Activated CD8-positive, alpha-beta memory T cell treated with anti-CD3 and anti-CD28 coated beads for 24 hours (primary cell): ENCODE measurements around the gene CDC6.

Experiments used
- DNase-seq: peaks from one replicate; pipeline ENCODE4 v3.0.0-alpha.2; 2020

The CDC6 gene

GRCh38 chr17:40287494-40288369, at the start of gene CDC6:
TSS of gene CDC6 (plus strand) at chr17:40287879. CDS start at chr17:40289421, 1,542 bp downstream.
- peak; percentile 97 for DNase-seq

DNA sequence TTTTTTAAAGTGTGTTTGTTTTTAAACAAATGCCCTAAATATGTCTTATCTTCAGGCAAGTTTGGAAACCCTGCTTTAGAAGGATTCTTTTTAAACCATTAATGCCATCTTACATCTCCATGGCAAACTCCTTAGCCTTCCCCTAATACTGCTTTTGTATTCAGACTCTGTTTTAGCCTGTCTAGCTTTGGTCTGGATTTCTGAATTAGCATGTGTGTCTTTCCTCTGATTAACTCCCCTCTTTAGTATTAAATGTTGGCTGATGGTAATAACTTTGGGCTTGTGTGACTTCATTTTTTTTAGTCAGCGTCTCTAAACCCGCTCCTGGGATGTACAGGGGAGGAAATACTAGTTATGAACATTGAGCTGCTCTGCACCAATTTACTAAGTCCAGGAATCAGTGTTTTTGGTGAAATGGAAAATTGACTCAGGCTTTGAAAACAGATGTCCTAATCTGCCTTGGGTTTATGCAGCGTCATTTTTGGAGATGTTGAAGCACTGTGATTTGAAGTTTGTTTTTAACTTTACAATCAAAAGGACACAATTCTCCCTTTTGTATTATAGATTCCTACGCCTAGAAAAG, 46.3 kb upstream of the CDC6 start:
- no peak for DNase-seq

- no peak for DNase-seq
Observed at GRCh38 chr17:40242774-40243173, 44.9 kb upstream of the CDC6 start.

DNA sequence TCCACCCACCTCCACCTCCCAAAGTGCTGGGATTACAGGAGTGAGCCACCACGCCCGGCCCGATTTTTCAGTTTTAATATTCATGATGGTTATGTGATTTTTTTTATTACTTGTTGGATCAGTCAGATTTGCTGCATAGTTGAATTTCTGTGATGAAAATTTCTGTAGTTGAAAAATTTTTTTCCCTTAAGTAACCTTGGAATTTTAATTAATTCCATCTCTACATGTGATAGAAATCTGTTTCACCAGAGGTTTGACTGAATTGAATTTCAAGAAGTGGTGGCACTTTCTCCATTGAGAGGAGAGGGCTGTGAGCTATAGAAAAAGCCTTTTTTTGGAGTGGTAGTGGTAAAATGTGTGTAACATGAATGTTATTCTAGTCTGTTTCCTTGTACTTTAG, 43.9 kb upstream of the CDC6 start:
- DNase-seq: no peak

DNA sequence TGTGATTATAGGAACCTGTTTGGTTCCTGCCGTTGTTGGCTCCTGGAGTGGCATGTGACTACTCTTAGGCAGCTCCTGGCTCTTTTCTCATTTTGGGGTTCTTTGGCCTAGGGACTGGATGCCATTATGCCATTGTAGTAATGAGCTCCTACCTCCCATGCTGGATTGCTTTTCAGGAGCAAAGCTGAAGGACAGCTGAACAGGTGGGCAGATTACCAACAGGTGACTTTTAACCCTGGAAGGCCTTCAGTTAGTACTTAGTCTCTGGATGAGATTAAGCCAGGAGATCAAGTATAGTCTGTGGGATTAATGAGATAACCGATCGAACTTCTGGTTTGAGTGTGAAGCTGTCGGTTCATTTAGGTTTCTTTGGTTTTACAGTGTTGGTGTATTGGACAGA, 43.4 kb upstream of the CDC6 start:
- no peak for DNase-seq

DNA sequence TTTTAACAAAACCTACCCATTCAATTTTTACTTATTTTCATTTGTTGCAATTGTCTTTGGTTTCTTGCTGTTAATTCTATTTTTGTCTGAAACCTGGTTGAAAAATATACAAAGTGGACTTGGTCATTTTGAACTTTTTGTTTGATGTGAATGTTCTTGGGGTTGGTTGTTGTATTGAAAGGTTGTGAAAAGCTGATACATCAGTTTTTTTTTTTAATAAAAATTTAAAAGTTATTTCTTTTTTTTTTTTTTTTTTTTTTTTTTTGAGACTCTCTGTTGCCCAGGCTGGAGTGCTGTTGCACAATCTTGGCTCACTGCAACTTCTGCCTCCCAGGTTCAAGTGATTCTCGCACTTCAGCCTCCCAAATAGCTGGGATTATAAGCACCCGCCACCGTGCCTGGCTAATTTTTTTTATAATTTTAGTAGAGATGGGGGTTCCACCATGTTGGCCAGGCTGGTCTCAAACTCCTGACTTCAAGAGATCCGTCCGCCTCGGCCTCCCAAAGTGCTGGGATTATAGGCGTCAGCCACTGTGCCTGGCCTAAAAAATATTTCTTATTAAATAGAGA, 39.7 kb upstream of the CDC6 start:
- DNase-seq: no peak

DNA sequence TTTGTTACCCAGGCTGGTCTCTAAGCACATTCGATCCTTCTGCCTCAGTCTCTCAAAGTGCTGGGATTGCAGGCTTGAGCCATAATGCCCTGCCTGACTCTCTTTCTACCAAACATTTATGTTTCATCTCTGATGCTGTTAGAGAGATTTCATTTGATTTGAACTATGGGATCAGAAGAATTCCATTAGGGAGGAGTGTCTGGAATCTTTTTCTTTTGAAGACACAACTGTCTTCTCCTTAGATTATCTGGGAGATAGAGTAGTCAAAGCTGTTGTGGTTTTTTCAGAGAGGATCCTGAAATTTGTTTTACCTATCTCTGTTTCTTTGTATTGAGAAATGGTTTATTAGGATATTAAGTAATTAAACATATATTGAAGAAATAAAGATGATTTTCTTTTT, 39.2 kb upstream of the CDC6 start:
- DNase-seq: no peak

DNA sequence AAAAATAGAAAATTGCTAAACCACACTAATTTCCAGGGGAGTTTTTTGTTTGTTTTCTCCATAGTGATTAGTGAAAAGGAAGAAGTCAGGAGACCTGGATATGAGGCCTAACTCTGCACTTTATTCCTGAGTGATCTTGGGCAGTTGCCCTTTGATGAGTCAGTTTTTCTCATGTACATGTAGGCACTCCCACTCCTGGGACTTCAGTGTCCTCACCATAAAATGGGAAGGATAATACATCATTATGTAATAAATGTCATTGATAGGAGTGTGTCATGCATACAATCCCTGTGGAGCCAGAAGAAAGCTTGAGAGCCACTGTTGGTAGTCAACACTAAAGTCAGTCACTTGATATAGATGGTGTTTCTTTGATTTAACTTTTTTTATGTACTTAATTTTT, 36.1 kb upstream of the CDC6 start:
- DNase-seq: no peak

DNA sequence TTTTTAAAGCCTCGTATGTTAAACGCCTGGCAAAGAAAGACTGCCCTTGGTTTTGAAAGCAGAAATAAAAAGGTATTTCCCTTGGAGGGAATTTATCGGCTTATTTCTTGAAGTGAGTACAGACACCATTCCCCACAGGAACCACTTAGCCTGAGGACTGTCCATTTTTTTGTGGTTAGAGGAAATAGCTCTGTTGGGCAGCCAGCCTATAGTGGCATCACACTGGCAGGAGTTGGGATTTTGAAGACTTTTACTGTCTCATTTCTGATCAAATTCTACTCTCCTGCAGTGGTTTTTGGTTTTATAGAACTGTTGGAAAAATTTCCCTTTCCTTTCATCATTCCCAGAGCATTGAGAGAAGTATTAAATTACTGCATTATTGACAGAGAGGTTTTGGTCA, 34.1 kb upstream of the CDC6 start:
- DNase-seq: no peak

- DNase-seq: no peak
Observed at GRCh38 chr17:40259505-40259904, 28.2 kb upstream of the CDC6 start.

GRCh38 chr17:40260528-40260927, 27.2 kb upstream of the CDC6 start:
- no peak for DNase-seq

DNA sequence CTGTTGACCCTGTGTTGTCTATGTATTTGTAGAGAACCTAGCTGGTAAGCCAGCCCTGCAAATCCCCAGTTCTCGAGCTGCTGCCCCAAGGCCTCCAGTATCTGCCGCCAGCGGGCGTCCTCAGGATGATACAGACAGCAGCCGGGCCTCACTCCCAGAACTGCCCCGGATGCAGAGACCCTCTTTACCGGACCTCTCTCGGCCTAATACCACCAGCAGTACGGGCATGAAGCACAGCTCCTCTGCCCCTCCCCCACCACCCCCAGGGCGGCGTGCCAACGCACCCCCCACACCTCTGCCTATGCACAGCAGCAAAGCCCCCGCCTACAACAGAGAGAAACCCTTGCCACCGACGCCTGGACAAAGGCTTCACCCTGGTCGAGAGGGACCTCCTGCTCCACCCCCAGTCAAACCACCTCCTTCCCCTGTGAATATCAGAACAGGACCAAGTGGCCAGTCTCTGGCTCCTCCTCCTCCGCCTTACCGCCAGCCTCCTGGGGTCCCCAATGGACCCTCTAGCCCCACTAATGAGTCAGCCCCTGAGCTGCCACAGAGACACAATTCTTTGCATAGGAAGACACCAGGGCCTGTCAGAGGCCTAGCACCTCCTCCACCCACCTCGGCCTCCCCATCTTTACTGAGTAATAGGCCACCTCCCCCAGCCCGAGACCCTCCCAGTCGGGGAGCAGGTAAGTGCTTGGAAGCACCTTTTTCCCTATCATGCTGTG, 23.1 kb upstream of the CDC6 start:
- no peak for DNase-seq

DNA sequence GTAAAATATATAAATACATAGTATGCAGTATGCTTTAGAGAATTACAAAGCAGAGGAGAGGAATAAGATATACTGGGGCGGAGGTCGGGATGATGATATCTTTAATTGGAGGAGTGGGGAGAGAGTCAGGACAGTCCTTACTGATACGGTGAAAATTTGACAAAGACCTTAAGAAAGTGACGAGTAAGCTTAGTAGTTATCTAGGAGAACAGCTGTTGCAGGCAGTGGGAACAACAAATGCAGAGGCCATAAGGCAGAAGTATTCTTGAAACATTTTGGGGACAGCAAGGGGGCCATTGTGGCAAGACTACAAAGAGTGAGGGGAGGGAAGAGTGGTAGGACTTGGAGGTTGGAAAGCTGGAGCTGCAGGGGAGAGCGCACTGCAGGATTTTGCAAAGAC, 22.3 kb upstream of the CDC6 start:
- no peak for DNase-seq

- no peak for DNase-seq
Observed at GRCh38 chr17:40266882-40267281, 20.8 kb upstream of the CDC6 start.

DNA sequence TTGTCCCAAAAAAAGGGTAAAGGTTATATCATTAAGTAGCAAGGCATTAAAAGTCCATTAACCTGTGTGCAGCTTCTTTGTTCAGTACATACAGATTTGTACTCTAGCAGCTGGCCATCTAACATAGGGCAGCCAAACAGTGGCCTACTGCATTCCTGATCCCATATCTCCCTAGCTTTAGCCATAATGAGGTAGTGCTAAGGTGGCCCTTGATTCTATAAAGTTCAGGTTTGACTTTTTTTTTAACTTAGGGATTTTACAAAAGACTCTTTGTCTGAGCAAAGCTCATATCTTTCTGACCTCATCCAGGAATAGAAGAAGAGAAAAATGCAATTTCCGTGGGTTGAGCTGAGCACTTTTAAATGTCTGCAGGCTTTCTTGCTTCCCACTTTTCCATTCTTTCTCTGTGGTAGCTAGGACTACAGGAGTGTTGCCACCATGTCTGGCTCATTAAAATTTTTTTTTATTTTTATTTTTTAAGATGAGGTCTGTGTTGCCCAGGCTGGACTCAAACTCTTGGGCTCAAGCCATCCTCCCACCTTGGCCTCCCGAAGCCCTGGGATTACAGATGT, 19.5 kb upstream of the CDC6 start:
- DNase-seq: no peak

GRCh38 chr17:40278414-40278813, 9.3 kb upstream of the CDC6 start:
- DNase-seq: no peak

DNA sequence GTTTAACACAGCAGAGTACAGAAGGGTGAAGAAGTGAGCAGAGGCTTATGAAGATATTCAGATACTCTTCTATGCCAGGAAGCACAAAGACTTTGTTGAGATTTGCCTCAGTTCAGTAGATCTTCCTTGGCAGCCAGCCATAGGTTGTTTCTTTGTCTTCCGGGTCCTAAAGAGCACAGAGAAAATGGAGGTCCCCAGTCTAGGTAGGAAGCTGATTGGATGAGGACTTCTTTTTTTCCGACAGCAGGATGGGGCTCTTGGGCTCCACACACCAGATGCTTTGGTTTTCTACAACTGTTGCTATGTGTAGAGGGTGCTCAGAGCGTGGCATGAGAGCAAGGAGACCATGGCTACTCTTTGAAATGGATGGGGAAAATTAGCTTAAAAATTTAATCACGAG, 8.3 kb upstream of the CDC6 start:
- DNase-seq: no peak

- DNase-seq: no peak
Observed at GRCh38 chr17:40281663-40282062, 6.0 kb upstream of the CDC6 start.

DNA sequence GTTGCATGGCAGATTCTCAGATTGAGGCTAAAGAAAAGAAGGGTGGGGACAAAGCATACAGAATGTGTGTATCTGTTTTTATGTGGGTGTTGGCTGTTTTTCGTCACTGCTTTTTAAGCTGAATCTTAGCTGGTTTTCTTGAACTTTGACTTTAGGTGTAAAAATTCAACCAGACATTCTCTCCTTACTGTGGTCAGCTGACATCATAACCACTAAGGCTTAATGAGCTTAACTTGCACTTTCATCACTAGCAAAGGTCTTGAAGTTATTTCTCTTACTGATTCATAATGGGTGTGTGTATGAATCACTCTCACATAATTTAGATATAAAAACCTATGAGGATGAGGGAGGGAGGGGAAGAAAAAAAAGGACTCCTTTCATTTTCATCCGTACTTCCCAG, 4.0 kb upstream of the CDC6 start:
- no peak for DNase-seq

GRCh38 chr17:40284085-40284713, 3.5 kb upstream of the CDC6 start:
- no peak for DNase-seq

DNA sequence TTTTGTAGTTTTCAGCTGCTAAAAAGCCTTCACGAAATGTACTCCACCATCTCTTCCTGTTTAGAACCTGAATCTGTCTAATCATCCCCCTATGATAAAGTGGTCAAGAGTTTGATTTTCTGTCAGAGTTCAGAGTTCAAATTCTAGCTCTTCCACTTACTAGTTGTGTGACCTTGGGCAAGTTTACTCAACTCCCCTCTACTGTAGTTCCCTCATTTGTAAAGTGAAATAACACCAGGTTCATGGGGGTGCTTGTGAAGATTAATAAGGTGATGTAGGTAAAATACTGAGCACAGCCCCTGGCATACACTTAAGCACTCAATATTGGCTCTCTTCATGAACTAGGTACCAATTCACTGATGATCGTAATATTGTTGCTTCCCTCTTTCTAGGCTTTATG, 1.2 kb upstream of the CDC6 start:
- DNase-seq: no peak

DNA sequence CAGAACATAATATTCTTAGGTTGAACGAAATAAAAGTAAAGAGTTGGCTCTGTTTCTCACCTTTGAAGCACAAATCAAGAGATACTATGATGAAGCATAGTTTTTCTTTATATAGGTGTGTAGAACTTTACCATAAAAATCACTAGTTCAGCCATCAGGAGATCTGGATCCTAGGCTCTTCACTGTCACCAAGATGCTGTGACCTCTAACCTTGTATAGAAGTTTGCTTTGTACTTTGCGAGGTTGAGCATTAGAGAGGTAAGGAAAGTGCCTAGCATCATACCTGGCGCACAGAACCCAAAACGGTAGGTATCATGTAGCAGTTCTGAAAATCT, 553 bp upstream of the CDC6 start:
- no peak for DNase-seq
